Left hindlimb (tissue), 1 donor: ENCODE data around the gene ZNF557.

Experiments
- DNase-seq: peaks from one replicate; pipeline ENCODE4 v3.0.0-alpha.2; 2018

Gene ZNF557

GRCh38 chr19:7130043-7130442, 60.5 kb downstream of the ZNF557 start:
- DNase-seq: no peak

GRCh38 chr19:7132054-7132453, 62.6 kb downstream of the ZNF557 start:
- no peak for DNase-seq

- DNase-seq: no peak
Observed at GRCh38 chr19:7137120-7137519, 67.6 kb downstream of the ZNF557 start.
